ENCODE measurements around the gene DDRGK1. TPM values are rescaled to one million over a fixed set of nuclear protein-coding genes. Genes with fewer than 3 reads are reported as not detected.

The DDRGK1 gene
- 18.2 and 18.4 TPM in 2 replicates for total RNA-seq

GRCh38 chr20:3204124-3204794, at the start of gene DDRGK1:
DDRGK1 (minus strand) TSS chr20:3204682; CDS start chr20:3204627, 55 bp downstream.

DNA sequence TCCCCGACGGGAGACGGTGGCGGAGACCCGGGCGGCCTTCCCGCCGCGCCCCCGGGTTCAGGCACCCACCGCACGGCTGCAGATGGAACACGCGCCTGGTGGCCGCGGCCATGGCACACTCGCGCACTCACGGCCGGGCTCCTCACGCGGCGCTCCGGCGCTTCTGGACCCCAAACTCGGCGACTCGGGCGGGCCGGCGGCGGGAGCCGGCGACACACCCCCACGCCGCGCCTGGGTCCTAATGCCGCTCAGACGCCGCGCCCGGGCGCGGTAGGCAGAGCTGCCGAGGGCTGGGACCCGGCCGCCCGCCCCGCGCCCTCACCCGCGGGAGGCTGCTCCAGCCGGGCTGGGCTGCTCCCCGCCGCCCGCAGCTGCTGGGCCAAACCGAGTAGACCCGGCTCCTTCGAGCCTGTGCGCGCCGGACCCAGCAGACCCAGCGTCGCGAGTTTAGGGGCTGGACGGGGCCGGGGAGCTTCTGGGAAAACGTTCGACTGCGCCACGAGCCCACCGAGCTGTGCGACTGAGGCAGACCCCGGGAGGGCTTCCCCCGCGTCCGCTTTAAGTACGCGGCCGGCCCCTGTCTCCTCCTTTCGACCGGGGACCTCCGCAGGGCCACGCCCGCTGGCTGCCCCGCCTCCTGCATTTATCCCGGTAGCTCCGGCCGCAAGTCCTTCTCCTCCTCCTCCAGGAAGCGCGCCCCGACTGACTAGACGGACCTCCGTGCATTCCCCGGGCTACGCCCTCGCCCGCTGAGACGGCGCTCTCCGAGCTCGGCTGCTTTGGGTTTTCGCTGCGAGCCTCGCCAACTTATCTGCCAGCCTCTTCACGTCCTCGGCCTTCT, 34.8 kb upstream of the DDRGK1 start, which contains the start of gene SLC4A11:
Gene SLC4A11, minus strand, starts transcription at position 165 of the 841 bp plus-strand sequence. Its CDS starts 53 bp downstream, at position 112.

GRCh38 chr20:3209257-3209945, 4.9 kb upstream of the DDRGK1 start, which contains the start of gene ITPA:
ITPA (plus strand) TSS chr20:3209498; CDS start chr20:3209552, 54 bp downstream.

GRCh38 chr20:3172933-3173609, 31.4 kb downstream of the DDRGK1 start, which contains the start of gene LZTS3:
LZTS3 (minus strand) TSS chr20:3173549; CDS start chr20:3167163, 6,386 bp downstream.

Other genes with a start within 250 kb of the DDRGK1 start
- 1.1 and 1.2 TPM in 2 replicates for gene GNRH2, start 161.1 kb downstream of the DDRGK1 start, total RNA-seq
- gene MRPS26, start 158.6 kb downstream of the DDRGK1 start, total RNA-seq, result 31.1 and 38.9 TPM in 2 replicates
- 0.39 TPM in 1 of 2 replicates, not detected in the other for gene OXT, start 133.1 kb downstream of the DDRGK1 start, total RNA-seq
- gene AVP, start 120.0 kb downstream of the DDRGK1 start, total RNA-seq, result not detected in 2 replicates
- 8.8 and 13.9 TPM in 2 replicates for gene FASTKD5, start 44.8 kb downstream of the DDRGK1 start, total RNA-seq
- 4.0 and 4.3 TPM in 2 replicates for gene UBOX5, start 44.8 kb downstream of the DDRGK1 start, total RNA-seq
- 2.5 and 2.6 TPM in 2 replicates for gene LZTS3, start 31.1 kb downstream of the DDRGK1 start, total RNA-seq
- gene ITPA, start 4.8 kb upstream of the DDRGK1 start, total RNA-seq, result 29.0 and 36.9 TPM in 2 replicates
- 0.37 and 1.6 TPM in 2 replicates for gene SLC4A11, start 34.5 kb upstream of the DDRGK1 start, total RNA-seq
- 10.7 and 11.5 TPM in 2 replicates for gene DNAAF9, start 203.0 kb upstream of the DDRGK1 start, total RNA-seq

Measured in subcutaneous preadipocyte (primary cell).